ENCODE results near the gene CALML3. TPM values are rescaled to one million over a fixed set of nuclear protein-coding genes. Genes with fewer than 3 reads are reported as not detected.
"Not testable (repeated sequence)": the region's sequence is repeated elsewhere in the genome, so short reads cannot be mapped to it uniquely, and the experiment has no call there.

The CALML3 gene
- polyA plus RNA-seq, 4 donors: 0.19 TPM; not detected in 3

GRCh38 chr10:5551531-5552375, 27.0 kb downstream of the CALML3 start:
- DNase-seq (ENCODE audit: low read depth in 4 of 4, low spot score in 3 of 4): no peak

DNA sequence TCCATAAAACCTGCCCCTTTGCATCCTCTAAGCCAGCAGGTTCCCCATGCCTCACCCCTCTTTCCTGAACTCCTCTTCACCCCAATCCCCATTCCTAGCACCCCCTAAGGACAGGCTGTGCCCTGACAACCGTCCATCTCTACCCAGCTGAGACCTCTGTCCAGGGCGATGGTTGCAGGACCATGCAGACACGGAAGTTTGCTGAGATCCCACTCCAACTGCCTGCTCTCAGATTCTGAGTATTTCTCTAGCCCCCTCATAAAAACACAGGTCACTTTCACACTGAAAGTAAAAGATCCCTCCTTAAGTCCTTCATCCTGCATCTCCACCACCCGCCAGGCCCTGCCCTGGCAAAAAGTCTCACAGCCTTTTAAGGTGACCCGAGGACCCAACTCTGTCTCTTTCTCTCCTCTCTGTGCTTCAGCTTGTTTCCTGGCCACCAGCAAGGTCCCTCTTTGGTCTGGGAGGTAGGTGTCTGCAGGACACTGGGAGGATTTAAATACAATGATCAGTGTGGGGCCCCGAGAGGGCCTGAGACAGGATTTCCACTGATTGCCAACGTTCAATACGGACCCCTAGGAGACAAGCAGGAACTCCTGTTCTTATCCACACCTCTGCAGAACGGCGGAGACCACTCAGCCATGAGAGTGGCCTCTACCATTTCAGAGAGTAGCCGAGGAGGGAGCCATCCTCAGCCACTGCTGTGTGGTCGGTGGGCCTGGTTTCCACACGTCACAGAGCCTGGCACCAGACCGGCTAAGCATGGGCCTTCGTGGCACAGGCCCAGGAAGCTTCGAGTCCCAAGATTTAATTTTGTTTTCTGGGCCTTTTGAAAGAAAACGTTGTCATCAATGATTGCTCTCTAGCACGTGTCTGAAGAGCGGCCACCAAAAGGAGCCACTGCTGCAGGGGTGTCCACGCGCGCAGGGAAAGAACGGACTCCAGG, 27.9 kb downstream of the CALML3 start:
- no peak for DNase-seq (ENCODE audit: low read depth in 4 of 4, low spot score in 3 of 4)

- no peak for DNase-seq (ENCODE audit: low read depth in 4 of 4, low spot score in 3 of 4)
Measured at GRCh38 chr10:5553400-5554170, 28.8 kb downstream of the CALML3 start.

DNA sequence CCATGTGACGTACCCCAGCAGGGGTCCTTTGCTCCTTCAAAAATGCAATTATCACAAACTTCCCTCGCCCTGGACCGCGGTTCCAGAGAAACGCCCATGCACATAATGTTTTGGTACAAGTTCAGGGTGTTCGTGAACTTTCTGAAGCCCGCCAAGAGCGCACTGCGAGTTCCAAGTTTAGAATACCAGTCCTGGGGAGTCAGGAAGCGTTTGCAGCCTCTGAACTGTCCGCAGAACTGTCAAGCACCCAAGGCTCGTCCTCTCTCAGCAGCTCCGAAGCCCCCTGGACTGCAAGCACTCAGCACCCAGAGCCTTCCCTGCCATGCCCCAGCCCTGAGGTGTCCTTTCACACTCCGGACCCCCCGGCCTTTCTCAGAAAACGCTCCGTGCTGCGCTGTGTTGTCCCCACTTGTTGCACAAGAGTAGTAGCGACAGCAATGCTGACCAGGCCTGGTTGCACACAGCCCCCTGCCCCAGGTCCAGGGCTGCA, 30.3 kb downstream of the CALML3 start:
- no peak for DNase-seq (ENCODE audit: low read depth in 4 of 4, low spot score in 3 of 4)

GRCh38 chr10:5555881-5556280, 31.1 kb downstream of the CALML3 start:
- DNase-seq (ENCODE audit: low read depth in 4 of 4, low spot score in 3 of 4): no peak

GRCh38 chr10:5556576-5556975, 31.8 kb downstream of the CALML3 start:
- no peak for DNase-seq (ENCODE audit: low read depth in 4 of 4, low spot score in 3 of 4)

DNA sequence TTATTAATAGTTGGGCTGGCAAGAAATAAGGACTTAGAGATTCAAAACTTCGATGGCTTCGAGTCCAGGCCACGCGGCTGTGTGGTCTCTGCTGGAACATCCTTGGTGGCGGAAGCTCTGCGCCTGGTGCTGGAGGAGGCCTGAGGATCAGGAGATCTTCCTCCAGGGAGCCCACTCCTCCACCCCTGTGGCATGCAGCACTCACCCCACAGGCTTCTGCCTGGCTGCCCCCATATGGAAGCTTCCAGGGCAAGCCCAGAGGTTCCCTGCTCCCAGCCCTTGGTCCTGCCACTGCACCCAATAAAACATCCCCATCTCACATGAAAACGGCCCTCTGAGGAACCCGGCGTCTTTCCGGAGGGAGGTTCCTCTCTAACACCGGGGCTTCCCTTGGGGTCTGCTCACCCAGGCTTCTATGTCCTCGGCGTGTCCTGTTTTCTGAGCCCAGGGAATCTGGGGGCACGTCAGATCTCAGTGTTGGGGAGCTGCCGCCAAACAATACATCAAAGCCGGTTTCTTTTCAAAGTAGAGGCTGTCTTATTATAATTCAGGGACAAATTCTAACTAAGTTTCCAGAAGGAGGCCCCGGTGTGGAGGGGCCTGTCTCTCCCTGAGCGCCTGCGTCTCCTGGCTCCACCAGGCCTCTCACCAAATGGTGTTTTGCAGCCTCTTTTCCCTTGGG, 32.4 kb downstream of the CALML3 start:
- DNase-seq (ENCODE audit: low read depth in 4 of 4, low spot score in 3 of 4): no peak

- DNase-seq (ENCODE audit: low read depth in 4 of 4, low spot score in 3 of 4): no peak
Measured at GRCh38 chr10:5557799-5558771, 33.3 kb downstream of the CALML3 start.

DNA sequence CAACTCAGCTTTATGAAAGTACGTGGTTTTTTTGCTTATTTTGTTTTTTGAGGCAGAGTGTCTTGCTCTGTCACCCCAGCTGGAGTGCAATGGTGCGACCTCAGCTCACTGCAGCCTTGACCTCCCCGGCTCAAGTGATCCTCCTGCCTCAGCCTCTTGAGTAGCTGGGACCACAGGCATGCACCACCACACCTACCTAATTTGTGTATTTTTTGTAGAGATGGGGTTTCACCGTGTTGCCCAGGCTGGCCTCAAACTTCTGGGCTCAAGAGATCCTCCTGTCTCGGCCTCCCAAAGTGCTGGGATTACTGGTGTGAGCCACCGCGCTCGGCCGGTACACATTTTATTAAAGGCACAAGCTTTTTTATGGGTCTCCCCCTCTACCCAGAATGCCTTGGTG, 34.3 kb downstream of the CALML3 start:
- not testable (repeated sequence) for DNase-seq (ENCODE audit: low read depth in 4 of 4, low spot score in 3 of 4)

GRCh38 chr10:5559642-5560141, 34.9 kb downstream of the CALML3 start:
- no peak for DNase-seq (ENCODE audit: low read depth in 4 of 4, low spot score in 3 of 4)

GRCh38 chr10:5560142-5560816, 35.5 kb downstream of the CALML3 start:
- no peak for DNase-seq (ENCODE audit: low read depth in 4 of 4, low spot score in 3 of 4)

- no peak for DNase-seq (ENCODE audit: low read depth in 4 of 4, low spot score in 3 of 4)
Measured at GRCh38 chr10:5560817-5561703, 36.3 kb downstream of the CALML3 start.

GRCh38 chr10:5561704-5562645, 37.2 kb downstream of the CALML3 start:
- no peak for DNase-seq (ENCODE audit: low read depth in 4 of 4, low spot score in 3 of 4)

GRCh38 chr10:5563321-5563961, 38.7 kb downstream of the CALML3 start:
- no peak for DNase-seq (ENCODE audit: low read depth in 4 of 4, low spot score in 3 of 4)

DNA sequence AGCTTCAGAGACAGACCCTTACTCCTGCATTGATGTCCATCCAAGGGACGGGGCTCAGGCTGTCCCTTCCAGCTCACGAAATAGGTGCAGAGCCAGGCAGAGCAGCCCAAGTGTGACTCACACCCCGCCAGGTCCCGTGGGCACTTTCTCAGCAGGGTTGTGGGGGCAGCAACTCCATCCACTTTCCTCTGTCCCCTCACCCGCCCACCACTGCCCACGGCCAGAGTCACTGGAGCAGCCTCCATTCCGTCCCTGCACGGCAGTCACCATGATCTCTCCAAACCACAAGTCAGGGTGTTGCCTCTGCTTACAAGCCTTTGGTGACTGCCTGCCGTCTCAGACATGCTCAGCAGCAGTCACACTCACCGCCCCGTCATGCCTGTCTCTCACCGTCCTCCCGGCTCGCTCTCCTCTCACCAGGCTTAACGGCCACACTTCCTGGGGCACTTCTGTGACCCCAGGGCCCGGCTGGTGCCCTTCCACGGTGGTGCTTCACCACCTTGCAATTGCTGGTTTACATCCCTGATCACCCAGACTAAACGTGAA, 39.3 kb downstream of the CALML3 start:
- DNase-seq (ENCODE audit: low read depth in 4 of 4, low spot score in 3 of 4): no peak
